GM06990 (cell line): ENCODE data around the gene HLTF.

Experiments
- DNase-seq: peaks from one replicate; pipeline ENCODE4 v3.0.0-alpha.2; 2011; ENCODE audit not compliant: insufficient read length; ENCODE audit errors: extremely low read depth
- H3K27me3 ChIP-seq: replicated peaks from 2 replicates; pipeline ENCODE4 v1.6.0; 2011; ENCODE audit warnings: low read length; ENCODE audit not compliant: control insufficient read depth, insufficient read depth
- H3K36me3 ChIP-seq: 2 replicates; pipeline ENCODE4 v1.5.1; 2011; ENCODE audit warnings: low read length; ENCODE audit not compliant: control insufficient read depth, insufficient read depth
- H3K4me3 ChIP-seq: replicated peaks from 2 replicates; pipeline ENCODE4 v1.5.1; 2011; ENCODE audit warnings: low read depth, mild to moderate bottlenecking, control low read depth, low read length
- TF ChIP-seq, protein P1 (sequence below): IDR thresholded peaks from 2 replicates; pipeline ENCODE4 v1.5.1; 2011; ENCODE audit warnings: low read length, control low read depth, mild to moderate bottlenecking, inconsistent platforms; ENCODE audit not compliant: insufficient read depth, poor library complexity, severe bottlenecking

Gene HLTF

DNA sequence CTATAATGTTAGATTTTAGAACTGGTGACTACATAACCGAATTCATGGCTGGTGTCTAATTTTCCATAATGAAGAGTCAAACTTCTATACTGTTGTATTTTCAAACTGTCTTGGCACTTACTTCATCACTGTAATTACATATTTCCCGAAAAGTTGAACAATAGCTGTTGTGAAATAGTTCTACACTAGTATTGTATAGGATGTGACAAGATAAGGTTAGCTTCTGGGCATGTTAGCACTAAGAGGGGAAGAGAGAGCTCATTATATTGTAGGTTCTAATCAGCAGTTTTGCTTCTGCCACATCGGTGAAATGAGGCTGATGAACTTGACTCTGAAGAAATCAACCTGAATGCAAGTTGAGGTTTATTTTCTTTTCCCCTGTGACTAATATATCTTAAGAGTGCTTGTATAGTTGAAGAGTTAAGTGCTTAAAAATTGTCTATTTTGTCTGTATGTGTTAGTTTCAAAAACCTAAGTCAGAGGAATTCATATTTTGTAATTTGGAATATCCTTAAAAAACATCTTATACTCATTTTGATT, 86.1 kb downstream of the HLTF start:
- TF ChIP-seq, protein P1, sequence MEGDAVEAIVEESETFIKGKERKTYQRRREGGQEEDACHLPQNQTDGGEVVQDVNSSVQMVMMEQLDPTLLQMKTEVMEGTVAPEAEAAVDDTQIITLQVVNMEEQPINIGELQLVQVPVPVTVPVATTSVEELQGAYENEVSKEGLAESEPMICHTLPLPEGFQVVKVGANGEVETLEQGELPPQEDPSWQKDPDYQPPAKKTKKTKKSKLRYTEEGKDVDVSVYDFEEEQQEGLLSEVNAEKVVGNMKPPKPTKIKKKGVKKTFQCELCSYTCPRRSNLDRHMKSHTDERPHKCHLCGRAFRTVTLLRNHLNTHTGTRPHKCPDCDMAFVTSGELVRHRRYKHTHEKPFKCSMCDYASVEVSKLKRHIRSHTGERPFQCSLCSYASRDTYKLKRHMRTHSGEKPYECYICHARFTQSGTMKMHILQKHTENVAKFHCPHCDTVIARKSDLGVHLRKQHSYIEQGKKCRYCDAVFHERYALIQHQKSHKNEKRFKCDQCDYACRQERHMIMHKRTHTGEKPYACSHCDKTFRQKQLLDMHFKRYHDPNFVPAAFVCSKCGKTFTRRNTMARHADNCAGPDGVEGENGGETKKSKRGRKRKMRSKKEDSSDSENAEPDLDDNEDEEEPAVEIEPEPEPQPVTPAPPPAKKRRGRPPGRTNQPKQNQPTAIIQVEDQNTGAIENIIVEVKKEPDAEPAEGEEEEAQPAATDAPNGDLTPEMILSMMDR, result no peak
- no peak overlapping the region for H3K4me3 ChIP-seq
- H3K27me3 ChIP-seq, result no peaks in the 10 kb centered on the region
- DNase-seq, result no peak
- H3K36me3 ChIP-seq, result peaks cover 2% of the 10 kb centered on the region

DNA sequence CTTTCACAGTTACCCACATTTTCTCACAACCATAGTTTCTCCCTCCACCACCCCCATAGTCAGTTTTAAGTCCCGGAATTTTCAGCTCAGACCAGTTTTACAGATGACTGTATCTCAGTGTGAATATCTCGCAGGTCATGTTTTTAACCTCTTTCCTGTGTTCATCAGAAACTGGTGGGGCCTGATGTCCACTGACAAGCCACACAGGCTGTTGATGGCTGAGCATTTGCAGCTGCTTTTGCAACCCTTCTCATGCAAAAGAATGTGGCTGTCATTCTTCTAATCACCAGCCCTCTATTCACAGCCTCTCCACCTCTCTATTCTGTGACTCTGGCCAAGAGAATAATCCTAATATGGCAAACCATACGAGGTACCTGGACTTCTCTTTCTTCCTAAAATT, 86.5 kb downstream of the HLTF start:
- no peak overlapping the region for H3K4me3 ChIP-seq
- DNase-seq, result no peak

DNA sequence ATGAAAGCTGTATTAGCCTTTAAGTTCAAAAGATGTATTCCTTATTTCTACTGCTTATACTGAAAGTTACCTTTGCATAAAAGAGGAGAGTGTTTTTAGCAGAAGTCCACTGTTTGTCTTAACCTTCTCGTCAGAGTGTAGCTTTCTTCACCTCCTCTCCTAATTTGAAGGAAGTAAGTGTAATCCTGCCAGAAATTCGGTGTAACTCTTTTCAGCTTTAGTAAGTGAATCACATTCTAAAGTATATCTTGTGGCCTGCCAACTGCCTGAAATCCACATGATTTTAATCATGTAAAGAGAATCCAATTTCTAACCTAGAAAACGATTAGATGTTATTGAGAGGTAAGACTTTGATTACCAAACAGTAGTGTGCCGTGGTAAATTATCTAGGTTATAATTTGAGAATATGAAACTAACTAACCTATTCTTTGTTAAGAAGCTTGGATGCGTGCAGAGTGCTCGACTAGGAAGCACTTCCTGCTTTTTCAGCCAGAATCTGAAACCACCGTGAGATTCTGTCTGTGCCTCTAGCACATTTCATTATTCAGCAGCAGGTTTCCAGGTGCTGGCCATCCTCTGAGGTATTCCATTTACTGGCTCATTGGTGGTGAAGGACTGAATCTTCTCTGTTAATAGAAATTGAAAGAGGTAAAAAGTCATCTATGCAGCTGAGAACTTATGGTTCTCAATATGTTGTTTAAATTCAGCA, 87.5 kb downstream of the HLTF start:
- Histone ChIP-seq H3K36me3 (peaks cover 5% of the 10 kb centered on the region), H3K4me3 (no peak overlapping the region), H3K27me3 (no peaks in the 10 kb centered on the region)
- DNase-seq, result no peak
- TF ChIP-seq, protein P1, result no peak

More for the DNA sequence above, 86.5 kb downstream of the HLTF start:
- Histone ChIP-seq H3K36me3 (peaks cover 2% of the 10 kb centered on the region), H3K27me3 (no peaks in the 10 kb centered on the region)
- TF ChIP-seq, protein P1, result no peak

DNA sequence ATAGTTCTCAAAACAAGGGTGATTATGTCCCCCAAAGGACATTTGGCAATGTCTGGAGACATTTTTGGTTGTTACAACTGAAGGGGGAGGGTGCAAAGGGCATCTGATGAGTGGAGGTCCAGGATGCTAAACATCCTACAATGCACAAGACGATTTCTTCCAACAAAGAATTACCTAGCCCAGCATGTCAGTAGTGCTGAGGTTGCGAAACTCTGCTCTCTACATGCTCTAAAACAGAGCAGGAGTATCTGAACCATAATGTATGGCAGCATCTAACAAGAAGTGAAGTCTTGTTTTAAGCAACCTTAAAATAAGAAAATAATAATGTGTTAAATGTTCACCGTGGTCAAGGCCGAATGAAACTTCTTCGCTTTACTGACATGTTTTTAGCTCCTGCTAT, 88.0 kb downstream of the HLTF start:
- Histone ChIP-seq H3K4me3 (no peak overlapping the region), H3K36me3 (peaks cover 5% of the 10 kb centered on the region), H3K27me3 (no peaks in the 10 kb centered on the region)
- TF ChIP-seq, protein P1, result no peak
- DNase-seq, result no peak

DNA sequence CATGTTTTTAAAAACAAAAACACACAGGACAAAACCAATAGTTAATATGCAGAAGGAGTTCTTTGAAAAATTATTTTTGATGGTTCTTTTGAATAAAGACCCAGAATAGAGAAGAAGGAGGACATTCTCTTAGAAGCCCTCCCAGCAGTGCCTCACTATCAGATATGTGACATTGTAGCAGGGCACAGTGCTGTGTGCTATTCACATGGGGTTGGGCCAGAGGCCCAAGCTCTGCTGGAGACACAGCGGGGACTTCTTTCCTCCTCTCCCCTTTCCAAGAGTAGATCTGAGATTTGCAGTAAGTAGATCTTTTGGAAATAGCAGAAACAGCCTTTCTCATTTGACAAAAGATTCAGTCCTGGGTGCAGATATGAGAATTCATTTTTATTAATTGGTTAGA, 88.7 kb downstream of the HLTF start:
- H3K36me3 ChIP-seq, result peaks cover 5% of the 10 kb centered on the region
- TF ChIP-seq, protein P1, result no peak
- H3K27me3 ChIP-seq, result no peaks in the 10 kb centered on the region
- no peak overlapping the region for H3K4me3 ChIP-seq
- no peak for DNase-seq
